ENCODE measurements around the gene HSF5.
A peak's percentile ranks its signal among the peaks of the same experiment; 100 is the strongest.

The HSF5 gene

GRCh38 chr17:58382108-58382871, 105.9 kb downstream of the HSF5 start:
- DNase-seq = peak; percentile 41

GRCh38 chr17:58381124-58382035, 106.8 kb downstream of the HSF5 start:
- DNase-seq = peak; percentile 82

GRCh38 chr17:58380207-58381123, 107.7 kb downstream of the HSF5 start:
- DNase-seq = no peak

GRCh38 chr17:58379511-58379824, 108.7 kb downstream of the HSF5 start:
- DNase-seq = no peak

- DNase-seq = no peak
Observed at GRCh38 chr17:58378733-58379510, 109.3 kb downstream of the HSF5 start.

GRCh38 chr17:58377661-58378060, 110.5 kb downstream of the HSF5 start:
- DNase-seq = no peak

- DNase-seq = peak; percentile 67
Observed at GRCh38 chr17:58377093-58377601, 111.1 kb downstream of the HSF5 start.

- no peak for DNase-seq
Observed at GRCh38 chr17:58376472-58377000, 111.7 kb downstream of the HSF5 start.

GRCh38 chr17:58375811-58376210, 112.4 kb downstream of the HSF5 start:
- no peak for DNase-seq

- no peak for DNase-seq
Observed at GRCh38 chr17:58375256-58375655, 113.0 kb downstream of the HSF5 start.

- DNase-seq = no peak
Observed at GRCh38 chr17:58373923-58374322, 114.3 kb downstream of the HSF5 start.

GRCh38 chr17:58373003-58373402, 115.2 kb downstream of the HSF5 start:
- DNase-seq = no peak

- no peak for DNase-seq
Observed at GRCh38 chr17:58371300-58371950, 116.8 kb downstream of the HSF5 start.

- no peak for DNase-seq
Observed at GRCh38 chr17:58370716-58371115, 117.5 kb downstream of the HSF5 start.

GRCh38 chr17:58370309-58370708, 117.9 kb downstream of the HSF5 start:
- DNase-seq = no peak

Measured in DMS53 (cell line).